K562 (cell line): Measurements from ENCODE around the gene CELSR2. TPM values are rescaled to one million over a fixed set of nuclear protein-coding genes. Genes with fewer than 3 reads are reported as not detected.

Source experiments
- ATF1 ChIP-seq, 2 experiments: fragments of 450-650 bp in 1 of 2; IDR thresholded peaks; 2 replicates each; pipeline ENCODE4 v1.6.1; 2016; ENCODE audit warnings: missing compliant biosample characterization in 1 of 2, missing genetic modification characterization in 1 of 2
- KHSRP ChIP-seq: fragments of 450-650 bp; IDR thresholded peaks from 2 replicates; pipeline ENCODE4 v1.6.1; 2017
- KLF1 ChIP-seq: fragments of 450-650 bp; IDR thresholded peaks from 2 replicates; pipeline ENCODE4 v1.6.1; 2016; ENCODE audit warnings: missing genetic modification characterization, missing compliant biosample characterization
- PHTF2 ChIP-seq: fragments of 250-450 bp; sonication (Bioruptor Pico); IDR thresholded peaks from 2 replicates; pipeline ENCODE4 v1.5.0; 2021; ENCODE audit warnings: mild to moderate bottlenecking
- RBM22 ChIP-seq: fragments of 200-400 bp; formaldehyde crosslinking; IDR thresholded peaks from 2 replicates; pipeline ENCODE4 v1.6.1; 2018; ENCODE audit warnings: low read length, low read depth; ENCODE audit not compliant: poor library complexity, severe bottlenecking
- polyA plus RNA-seq, 8 experiments: library from polyadenylated mRNA; depleted of rRNA in 4 of 8; stranded (reverse) in 5 of 8; unstranded in 3 of 8; fragments of >200 nt; fragmentation: Nextera tagmentation in 2 of 8; fragmentation: Illumina TruSeq in 1 of 8; extraction: Ambion mirVana in 2 of 8; extraction: Trizol in 1 of 8; gene quantifications; 2 replicates each; pipeline versions ENCODE4 v1.2.1 to v1.2.3, GENCODE V29; 2011 to 2014; ENCODE audit warnings: inconsistent platforms in 1 of 8, missing spikeins in 1 of 8
- total RNA-seq, 7 experiments: library from RNA; depleted of rRNA in 6 of 7; stranded (reverse); fragments of >200 nt in 6 of 7; fragmentation: Illumina TruSeq in 2 of 7; extraction: Trizol in 2 of 7; gene quantifications; 2 replicates each; pipeline versions ENCODE4 v1.2.1 to v1.2.3, GENCODE V29; 2011 to 2021; ENCODE audit warnings: low replicate concordance in 1 of 7
- TF ChIP-seq, protein P1 (sequence below): fragments of 450-650 bp; IDR thresholded peaks from 2 replicates; pipeline ENCODE4 v1.6.1; 2016; ENCODE audit warnings: mild to moderate bottlenecking, moderate library complexity
- TF ChIP-seq, protein P2 (sequence below): fragments of 250-450 bp; sonication (Bioruptor Pico); IDR thresholded peaks from 2 replicates; pipeline ENCODE4 v1.4.0; 2020; ENCODE audit warnings: borderline replicate concordance
- TF ChIP-seq, protein P3 (sequence below), 2 experiments: fragments of 450-650 bp; conservative IDR thresholded peaks; 2 replicates each; pipeline ENCODE4 v1.6.1; 2017; ENCODE audit warnings: mild to moderate bottlenecking in 2 of 2, moderate library complexity in 2 of 2
- TF ChIP-seq, protein P4 (sequence below): fragments of 250-450 bp; sonication (Bioruptor Pico); IDR thresholded peaks from 2 replicates; pipeline ENCODE4 v1.5.0; 2021; ENCODE audit warnings: mild to moderate bottlenecking, borderline replicate concordance

The CELSR2 gene
- total and polyA plus RNA-seq, 9 of the 15 experiments (the other 6 are each of a cell fraction or from before 2014, with no cell fraction given) = 0.31 to 21.9 (median 4.2) TPM

DNA sequence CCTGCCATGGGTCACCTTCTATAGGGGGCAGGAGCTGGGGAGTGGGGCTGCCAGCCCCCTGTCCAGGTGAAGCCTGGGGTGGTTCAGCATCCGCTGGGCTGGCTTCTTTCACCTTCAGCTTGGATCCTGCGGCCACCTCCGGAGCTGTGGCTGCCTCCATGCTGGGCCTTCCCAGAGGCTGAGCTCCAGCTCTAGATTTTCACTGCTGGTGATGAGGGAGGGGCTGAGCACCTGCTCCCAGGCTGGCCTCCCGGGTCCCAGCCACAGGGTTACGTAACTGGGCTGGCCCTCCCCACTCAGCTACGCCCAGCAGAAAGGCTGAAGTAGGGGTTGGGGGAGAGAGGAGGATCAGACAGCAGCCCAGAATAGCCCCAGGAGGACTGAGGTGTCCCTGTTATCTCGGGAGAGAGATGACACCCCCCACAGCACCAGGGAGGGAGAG is 57.5 kb downstream of the CELSR2 start, which contains the start of gene MYBPHL (continued):
- TF ChIP-seq, protein P1, sequence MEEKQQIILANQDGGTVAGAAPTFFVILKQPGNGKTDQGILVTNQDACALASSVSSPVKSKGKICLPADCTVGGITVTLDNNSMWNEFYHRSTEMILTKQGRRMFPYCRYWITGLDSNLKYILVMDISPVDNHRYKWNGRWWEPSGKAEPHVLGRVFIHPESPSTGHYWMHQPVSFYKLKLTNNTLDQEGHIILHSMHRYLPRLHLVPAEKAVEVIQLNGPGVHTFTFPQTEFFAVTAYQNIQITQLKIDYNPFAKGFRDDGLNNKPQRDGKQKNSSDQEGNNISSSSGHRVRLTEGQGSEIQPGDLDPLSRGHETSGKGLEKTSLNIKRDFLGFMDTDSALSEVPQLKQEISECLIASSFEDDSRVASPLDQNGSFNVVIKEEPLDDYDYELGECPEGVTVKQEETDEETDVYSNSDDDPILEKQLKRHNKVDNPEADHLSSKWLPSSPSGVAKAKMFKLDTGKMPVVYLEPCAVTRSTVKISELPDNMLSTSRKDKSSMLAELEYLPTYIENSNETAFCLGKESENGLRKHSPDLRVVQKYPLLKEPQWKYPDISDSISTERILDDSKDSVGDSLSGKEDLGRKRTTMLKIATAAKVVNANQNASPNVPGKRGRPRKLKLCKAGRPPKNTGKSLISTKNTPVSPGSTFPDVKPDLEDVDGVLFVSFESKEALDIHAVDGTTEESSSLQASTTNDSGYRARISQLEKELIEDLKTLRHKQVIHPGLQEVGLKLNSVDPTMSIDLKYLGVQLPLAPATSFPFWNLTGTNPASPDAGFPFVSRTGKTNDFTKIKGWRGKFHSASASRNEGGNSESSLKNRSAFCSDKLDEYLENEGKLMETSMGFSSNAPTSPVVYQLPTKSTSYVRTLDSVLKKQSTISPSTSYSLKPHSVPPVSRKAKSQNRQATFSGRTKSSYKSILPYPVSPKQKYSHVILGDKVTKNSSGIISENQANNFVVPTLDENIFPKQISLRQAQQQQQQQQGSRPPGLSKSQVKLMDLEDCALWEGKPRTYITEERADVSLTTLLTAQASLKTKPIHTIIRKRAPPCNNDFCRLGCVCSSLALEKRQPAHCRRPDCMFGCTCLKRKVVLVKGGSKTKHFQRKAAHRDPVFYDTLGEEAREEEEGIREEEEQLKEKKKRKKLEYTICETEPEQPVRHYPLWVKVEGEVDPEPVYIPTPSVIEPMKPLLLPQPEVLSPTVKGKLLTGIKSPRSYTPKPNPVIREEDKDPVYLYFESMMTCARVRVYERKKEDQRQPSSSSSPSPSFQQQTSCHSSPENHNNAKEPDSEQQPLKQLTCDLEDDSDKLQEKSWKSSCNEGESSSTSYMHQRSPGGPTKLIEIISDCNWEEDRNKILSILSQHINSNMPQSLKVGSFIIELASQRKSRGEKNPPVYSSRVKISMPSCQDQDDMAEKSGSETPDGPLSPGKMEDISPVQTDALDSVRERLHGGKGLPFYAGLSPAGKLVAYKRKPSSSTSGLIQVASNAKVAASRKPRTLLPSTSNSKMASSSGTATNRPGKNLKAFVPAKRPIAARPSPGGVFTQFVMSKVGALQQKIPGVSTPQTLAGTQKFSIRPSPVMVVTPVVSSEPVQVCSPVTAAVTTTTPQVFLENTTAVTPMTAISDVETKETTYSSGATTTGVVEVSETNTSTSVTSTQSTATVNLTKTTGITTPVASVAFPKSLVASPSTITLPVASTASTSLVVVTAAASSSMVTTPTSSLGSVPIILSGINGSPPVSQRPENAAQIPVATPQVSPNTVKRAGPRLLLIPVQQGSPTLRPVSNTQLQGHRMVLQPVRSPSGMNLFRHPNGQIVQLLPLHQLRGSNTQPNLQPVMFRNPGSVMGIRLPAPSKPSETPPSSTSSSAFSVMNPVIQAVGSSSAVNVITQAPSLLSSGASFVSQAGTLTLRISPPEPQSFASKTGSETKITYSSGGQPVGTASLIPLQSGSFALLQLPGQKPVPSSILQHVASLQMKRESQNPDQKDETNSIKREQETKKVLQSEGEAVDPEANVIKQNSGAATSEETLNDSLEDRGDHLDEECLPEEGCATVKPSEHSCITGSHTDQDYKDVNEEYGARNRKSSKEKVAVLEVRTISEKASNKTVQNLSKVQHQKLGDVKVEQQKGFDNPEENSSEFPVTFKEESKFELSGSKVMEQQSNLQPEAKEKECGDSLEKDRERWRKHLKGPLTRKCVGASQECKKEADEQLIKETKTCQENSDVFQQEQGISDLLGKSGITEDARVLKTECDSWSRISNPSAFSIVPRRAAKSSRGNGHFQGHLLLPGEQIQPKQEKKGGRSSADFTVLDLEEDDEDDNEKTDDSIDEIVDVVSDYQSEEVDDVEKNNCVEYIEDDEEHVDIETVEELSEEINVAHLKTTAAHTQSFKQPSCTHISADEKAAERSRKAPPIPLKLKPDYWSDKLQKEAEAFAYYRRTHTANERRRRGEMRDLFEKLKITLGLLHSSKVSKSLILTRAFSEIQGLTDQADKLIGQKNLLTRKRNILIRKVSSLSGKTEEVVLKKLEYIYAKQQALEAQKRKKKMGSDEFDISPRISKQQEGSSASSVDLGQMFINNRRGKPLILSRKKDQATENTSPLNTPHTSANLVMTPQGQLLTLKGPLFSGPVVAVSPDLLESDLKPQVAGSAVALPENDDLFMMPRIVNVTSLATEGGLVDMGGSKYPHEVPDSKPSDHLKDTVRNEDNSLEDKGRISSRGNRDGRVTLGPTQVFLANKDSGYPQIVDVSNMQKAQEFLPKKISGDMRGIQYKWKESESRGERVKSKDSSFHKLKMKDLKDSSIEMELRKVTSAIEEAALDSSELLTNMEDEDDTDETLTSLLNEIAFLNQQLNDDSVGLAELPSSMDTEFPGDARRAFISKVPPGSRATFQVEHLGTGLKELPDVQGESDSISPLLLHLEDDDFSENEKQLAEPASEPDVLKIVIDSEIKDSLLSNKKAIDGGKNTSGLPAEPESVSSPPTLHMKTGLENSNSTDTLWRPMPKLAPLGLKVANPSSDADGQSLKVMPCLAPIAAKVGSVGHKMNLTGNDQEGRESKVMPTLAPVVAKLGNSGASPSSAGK = no peak
- TF ChIP-seq ATF1 (CRISPR knock-in tag; IDR thresholded peaks at IDR 0.05) (no peak), ATF1 (tag; IDR thresholded peaks at IDR 0.05) (no peak), KHSRP (no peak), RBM22 (peak; percentile 61), PHTF2 (no peak), KLF1 (tag) (no peak)
- TF ChIP-seq, protein P2, sequence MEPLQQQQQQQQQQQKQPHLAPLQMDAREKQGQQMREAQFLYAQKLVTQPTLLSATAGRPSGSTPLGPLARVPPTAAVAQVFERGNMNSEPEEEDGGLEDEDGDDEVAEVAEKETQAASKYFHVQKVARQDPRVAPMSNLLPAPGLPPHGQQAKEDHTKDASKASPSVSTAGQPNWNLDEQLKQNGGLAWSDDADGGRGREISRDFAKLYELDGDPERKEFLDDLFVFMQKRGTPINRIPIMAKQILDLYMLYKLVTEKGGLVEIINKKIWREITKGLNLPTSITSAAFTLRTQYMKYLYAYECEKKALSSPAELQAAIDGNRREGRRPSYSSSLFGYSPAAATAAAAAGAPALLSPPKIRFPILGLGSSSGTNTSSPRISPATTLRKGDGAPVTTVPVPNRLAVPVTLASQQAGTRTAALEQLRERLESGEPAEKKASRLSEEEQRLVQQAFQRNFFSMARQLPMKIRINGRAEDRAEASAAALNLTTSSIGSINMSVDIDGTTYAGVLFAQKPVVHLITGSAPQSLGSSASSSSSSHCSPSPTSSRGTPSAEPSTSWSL (CRISPR knock-in tag) = peak; percentile 75; the same call in 1 of the 2 replicates
- TF ChIP-seq, protein P3, sequence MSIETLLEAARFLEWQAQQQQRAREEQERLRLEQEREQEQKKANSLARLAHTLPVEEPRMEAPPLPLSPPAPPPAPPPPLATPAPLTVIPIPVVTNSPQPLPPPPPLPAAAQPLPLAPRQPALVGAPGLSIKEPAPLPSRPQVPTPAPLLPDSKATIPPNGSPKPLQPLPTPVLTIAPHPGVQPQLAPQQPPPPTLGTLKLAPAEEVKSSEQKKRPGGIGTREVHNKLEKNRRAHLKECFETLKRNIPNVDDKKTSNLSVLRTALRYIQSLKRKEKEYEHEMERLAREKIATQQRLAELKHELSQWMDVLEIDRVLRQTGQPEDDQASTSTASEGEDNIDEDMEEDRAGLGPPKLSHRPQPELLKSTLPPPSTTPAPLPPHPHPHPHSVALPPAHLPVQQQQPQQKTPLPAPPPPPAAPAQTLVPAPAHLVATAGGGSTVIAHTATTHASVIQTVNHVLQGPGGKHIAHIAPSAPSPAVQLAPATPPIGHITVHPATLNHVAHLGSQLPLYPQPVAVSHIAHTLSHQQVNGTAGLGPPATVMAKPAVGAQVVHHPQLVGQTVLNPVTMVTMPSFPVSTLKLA (conservative IDR thresholded peaks at IDR 0.05) = no peak
- TF ChIP-seq, protein P4, sequence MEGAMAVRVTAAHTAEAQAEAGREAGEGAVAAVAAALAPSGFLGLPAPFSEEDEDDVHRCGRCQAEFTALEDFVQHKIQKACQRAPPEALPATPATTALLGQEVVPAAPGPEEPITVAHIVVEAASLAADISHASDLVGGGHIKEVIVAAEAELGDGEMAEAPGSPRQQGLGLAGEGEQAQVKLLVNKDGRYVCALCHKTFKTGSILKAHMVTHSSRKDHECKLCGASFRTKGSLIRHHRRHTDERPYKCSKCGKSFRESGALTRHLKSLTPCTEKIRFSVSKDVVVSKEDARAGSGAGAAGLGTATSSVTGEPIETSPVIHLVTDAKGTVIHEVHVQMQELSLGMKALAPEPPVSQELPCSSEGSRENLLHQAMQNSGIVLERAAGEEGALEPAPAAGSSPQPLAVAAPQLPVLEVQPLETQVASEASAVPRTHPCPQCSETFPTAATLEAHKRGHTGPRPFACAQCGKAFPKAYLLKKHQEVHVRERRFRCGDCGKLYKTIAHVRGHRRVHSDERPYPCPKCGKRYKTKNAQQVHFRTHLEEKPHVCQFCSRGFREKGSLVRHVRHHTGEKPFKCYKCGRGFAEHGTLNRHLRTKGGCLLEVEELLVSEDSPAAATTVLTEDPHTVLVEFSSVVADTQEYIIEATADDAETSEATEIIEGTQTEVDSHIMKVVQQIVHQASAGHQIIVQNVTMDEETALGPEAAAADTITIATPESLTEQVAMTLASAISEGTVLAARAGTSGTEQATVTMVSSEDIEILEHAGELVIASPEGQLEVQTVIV (CRISPR knock-in tag) = no peak
